Liver (tissue), 3 donors: ENCODE results near the gene SIPA1L3.

Source experiments
- CTCF ChIP-seq: fragments of 150-350 bp; IDR thresholded peaks from 2 replicates; pipeline ENCODE4 v1.5.1; 2017; ENCODE audit warnings: improper control_type of control experiment, low read depth, low read length; ENCODE audit not compliant: missing input control
- EGR1 ChIP-seq, 2 donors: IDR thresholded peaks; 2 replicates each; pipeline ENCODE4 v1.6.1; 2016 to 2018; ENCODE audit warnings: antibody characterized with exemption in 2 of 2, low read depth in 2 of 2
- FOXA1 ChIP-seq: IDR thresholded peaks from 2 replicates; pipeline ENCODE4 v1.6.1; 2016; ENCODE audit warnings: antibody characterized with exemption
- GABPA ChIP-seq, 2 donors: IDR thresholded peaks in 1 of 2; conservative IDR thresholded peaks in 1 of 2; 2 replicates each; pipeline ENCODE4 v1.6.1; 2016; ENCODE audit warnings: antibody characterized with exemption in 2 of 2, mild to moderate bottlenecking in 1 of 2, moderate library complexity in 1 of 2
- HNF4G ChIP-seq: IDR thresholded peaks from 2 replicates; pipeline ENCODE4 v1.6.1; 2016; ENCODE audit warnings: antibody characterized with exemption
- JUND ChIP-seq, 2 donors: IDR thresholded peaks; 2 replicates each; pipeline ENCODE4 v1.6.1; 2016; ENCODE audit warnings: antibody characterized with exemption in 2 of 2
- MAX ChIP-seq: IDR thresholded peaks from 2 replicates; pipeline ENCODE4 v1.6.1; 2016; ENCODE audit warnings: antibody characterized with exemption
- RAD21 ChIP-seq, 2 donors: IDR thresholded peaks; 2 replicates each; pipeline ENCODE4 v1.6.1; 2016; ENCODE audit warnings: antibody characterized with exemption in 2 of 2, mild to moderate bottlenecking in 2 of 2
- SP1 ChIP-seq: IDR thresholded peaks from 2 replicates; pipeline ENCODE4 v1.6.1; 2018; ENCODE audit warnings: antibody characterized with exemption, mild to moderate bottlenecking
- TAF1 ChIP-seq: conservative IDR thresholded peaks from 2 replicates; pipeline ENCODE4 v1.6.1; 2016; ENCODE audit warnings: antibody characterized with exemption, mild to moderate bottlenecking
- YY1 ChIP-seq: IDR thresholded peaks from 2 replicates; pipeline ENCODE4 v1.6.1; 2016; ENCODE audit warnings: antibody characterized with exemption, mild to moderate bottlenecking
- ZBTB33 ChIP-seq: IDR thresholded peaks from 2 replicates; pipeline ENCODE4 v1.6.1; 2016; ENCODE audit warnings: antibody characterized with exemption
- TF ChIP-seq, protein P1 (sequence below): IDR thresholded peaks from 2 replicates; pipeline ENCODE4 v1.6.1; 2016; ENCODE audit warnings: antibody characterized with exemption, mild to moderate bottlenecking
- TF ChIP-seq, protein P2 (sequence below): IDR thresholded peaks from 2 replicates; pipeline ENCODE4 v1.6.1; 2016; ENCODE audit warnings: antibody characterized with exemption
- donor health status: healthy.
- donor health status: healthy.

GRCh38 chr19:38063928-38064327 lies 156.9 kb downstream of the SIPA1L3 start:
- no peak for TF ChIP-seq CTCF
- no peak for TF ChIP-seq SP1
- TF ChIP-seq, protein P1, sequence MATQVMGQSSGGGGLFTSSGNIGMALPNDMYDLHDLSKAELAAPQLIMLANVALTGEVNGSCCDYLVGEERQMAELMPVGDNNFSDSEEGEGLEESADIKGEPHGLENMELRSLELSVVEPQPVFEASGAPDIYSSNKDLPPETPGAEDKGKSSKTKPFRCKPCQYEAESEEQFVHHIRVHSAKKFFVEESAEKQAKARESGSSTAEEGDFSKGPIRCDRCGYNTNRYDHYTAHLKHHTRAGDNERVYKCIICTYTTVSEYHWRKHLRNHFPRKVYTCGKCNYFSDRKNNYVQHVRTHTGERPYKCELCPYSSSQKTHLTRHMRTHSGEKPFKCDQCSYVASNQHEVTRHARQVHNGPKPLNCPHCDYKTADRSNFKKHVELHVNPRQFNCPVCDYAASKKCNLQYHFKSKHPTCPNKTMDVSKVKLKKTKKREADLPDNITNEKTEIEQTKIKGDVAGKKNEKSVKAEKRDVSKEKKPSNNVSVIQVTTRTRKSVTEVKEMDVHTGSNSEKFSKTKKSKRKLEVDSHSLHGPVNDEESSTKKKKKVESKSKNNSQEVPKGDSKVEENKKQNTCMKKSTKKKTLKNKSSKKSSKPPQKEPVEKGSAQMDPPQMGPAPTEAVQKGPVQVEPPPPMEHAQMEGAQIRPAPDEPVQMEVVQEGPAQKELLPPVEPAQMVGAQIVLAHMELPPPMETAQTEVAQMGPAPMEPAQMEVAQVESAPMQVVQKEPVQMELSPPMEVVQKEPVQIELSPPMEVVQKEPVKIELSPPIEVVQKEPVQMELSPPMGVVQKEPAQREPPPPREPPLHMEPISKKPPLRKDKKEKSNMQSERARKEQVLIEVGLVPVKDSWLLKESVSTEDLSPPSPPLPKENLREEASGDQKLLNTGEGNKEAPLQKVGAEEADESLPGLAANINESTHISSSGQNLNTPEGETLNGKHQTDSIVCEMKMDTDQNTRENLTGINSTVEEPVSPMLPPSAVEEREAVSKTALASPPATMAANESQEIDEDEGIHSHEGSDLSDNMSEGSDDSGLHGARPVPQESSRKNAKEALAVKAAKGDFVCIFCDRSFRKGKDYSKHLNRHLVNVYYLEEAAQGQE, result no peak
- no peak for TF ChIP-seq RAD21 (IDR thresholded peaks at IDR 0.05)
- TF ChIP-seq GABPA (IDR thresholded peaks at IDR 0.05 in 1 of 2, conservative IDR thresholded peaks at IDR 0.05 in 1 of 2), result no peak
- no peak for TF ChIP-seq FOXA1
- TF ChIP-seq, protein P2, sequence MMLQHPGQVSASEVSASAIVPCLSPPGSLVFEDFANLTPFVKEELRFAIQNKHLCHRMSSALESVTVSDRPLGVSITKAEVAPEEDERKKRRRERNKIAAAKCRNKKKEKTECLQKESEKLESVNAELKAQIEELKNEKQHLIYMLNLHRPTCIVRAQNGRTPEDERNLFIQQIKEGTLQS, result no peak
- no peak for TF ChIP-seq MAX
- no peak for TF ChIP-seq JUND (IDR thresholded peaks at IDR 0.05)
- TF ChIP-seq TAF1, result no peak
- TF ChIP-seq YY1, result no peak
- TF ChIP-seq ZBTB33, result no peak
- no peak for TF ChIP-seq EGR1 (IDR thresholded peaks at IDR 0.05; ENCODE audit: low read depth in 2 of 2)
- TF ChIP-seq HNF4G, result no peak
